HepG2 (cell line): Measurements from ENCODE around the gene WNT1. TPM values are rescaled to one million over a fixed set of nuclear protein-coding genes. Genes with fewer than 3 reads are reported as not detected.

Experiments used
- ATF6 ChIP-seq: sonication (generic); formaldehyde crosslinking; conservative IDR thresholded peaks from 2 replicates; pipeline ENCODE4 v1.4.0; 2020; ENCODE audit warnings: missing genetic modification reagents
- CREB3 ChIP-seq: sonication (generic); formaldehyde crosslinking; IDR thresholded peaks from 2 replicates; pipeline ENCODE4 v1.5.0; 2020; ENCODE audit warnings: missing genetic modification reagents
- DR1 ChIP-seq: sonication (generic); formaldehyde crosslinking; IDR thresholded peaks from 2 replicates; pipeline ENCODE4 v1.8.0; 2021; ENCODE audit warnings: mild to moderate bottlenecking, missing genetic modification reagents, inconsistent platforms
- FOSL1 ChIP-seq: sonication (generic); formaldehyde crosslinking; IDR thresholded peaks from 2 replicates; pipeline ENCODE4 v1.9.0; 2021; ENCODE audit warnings: missing genetic modification reagents, borderline replicate concordance
- HCFC1 ChIP-seq: fragments of 150-350 bp; IDR thresholded peaks from 2 replicates; pipeline ENCODE4 v1.6.1; 2014; ENCODE audit warnings: low read depth, low read length
- HNRNPUL1 ChIP-seq: fragments of 200-400 bp; formaldehyde crosslinking; IDR thresholded peaks from 2 replicates; pipeline ENCODE4 v1.6.1; 2017; ENCODE audit warnings: low read depth, mild to moderate bottlenecking, low read length, moderate library complexity
- MEF2D ChIP-seq: sonication (generic); formaldehyde crosslinking; IDR thresholded peaks from 2 replicates; pipeline ENCODE4 v1.5.1; 2020; ENCODE audit warnings: mild to moderate bottlenecking, missing genetic modification reagents
- MTA3 ChIP-seq: sonication (generic); formaldehyde crosslinking; IDR thresholded peaks from 2 replicates; pipeline ENCODE4 v1.4.0; 2020; ENCODE audit warnings: missing genetic modification reagents
- NFE2L2 ChIP-seq: fragments of 150-350 bp; IDR thresholded peaks from 2 replicates; pipeline ENCODE4 v1.6.1; 2014; ENCODE audit warnings: low read length
- PHF21A ChIP-seq: sonication (generic); formaldehyde crosslinking; IDR thresholded peaks from 2 replicates; pipeline ENCODE4 v1.5.0; 2020; ENCODE audit warnings: mild to moderate bottlenecking, missing genetic modification reagents
- SMARCC2 ChIP-seq: fragments of 450-650 bp; IDR thresholded peaks from 2 replicates; pipeline ENCODE4 v1.6.1; 2017; ENCODE audit warnings: antibody characterized with exemption, mild to moderate bottlenecking
- SMARCE1 ChIP-seq: fragments of 450-650 bp; IDR thresholded peaks from 2 replicates; pipeline ENCODE4 v1.6.1; 2017; ENCODE audit warnings: borderline replicate concordance
- SUZ12 ChIP-seq: fragments of 150-350 bp; IDR thresholded peaks from 2 replicates; pipeline ENCODE4 v1.6.1; 2014; ENCODE audit warnings: low read depth, low read length
- YY1 ChIP-seq: IDR thresholded peaks from 2 replicates; pipeline ENCODE4 v1.6.1; 2011; ENCODE audit warnings: low read length, low read depth, moderate library complexity, mild to moderate bottlenecking; ENCODE audit not compliant: insufficient read depth, insufficient replicate concordance
- ZFP41 ChIP-seq: sonication (generic); formaldehyde crosslinking; IDR thresholded peaks from 2 replicates; pipeline ENCODE4 v1.4.0; 2020; ENCODE audit warnings: mild to moderate bottlenecking, missing genetic modification reagents, borderline replicate concordance
- ZNF30 ChIP-seq: sonication (generic); formaldehyde crosslinking; IDR thresholded peaks from 2 replicates; pipeline ENCODE4 v1.5.0; 2020; ENCODE audit warnings: mild to moderate bottlenecking, missing genetic modification reagents
- ZNF432 ChIP-seq: sonication (generic); formaldehyde crosslinking; IDR thresholded peaks from 2 replicates; pipeline ENCODE4 v1.5.0; 2020; ENCODE audit warnings: missing genetic modification reagents, mild to moderate bottlenecking, borderline replicate concordance
- ZNF598 ChIP-seq: sonication (generic); formaldehyde crosslinking; IDR thresholded peaks from 2 replicates; pipeline ENCODE4 v1.5.1; 2020; ENCODE audit warnings: mild to moderate bottlenecking, missing genetic modification reagents, borderline replicate concordance
- ZNF691 ChIP-seq: sonication (generic); formaldehyde crosslinking; IDR thresholded peaks from 2 replicates; pipeline ENCODE4 v1.4.0; 2020; ENCODE audit warnings: missing genetic modification reagents, low read depth, mild to moderate bottlenecking, borderline replicate concordance
- ZNF879 ChIP-seq: sonication (generic); formaldehyde crosslinking; IDR thresholded peaks from 2 replicates; pipeline ENCODE4 v1.8.1; 2023; ENCODE audit warnings: missing genetic modification reagents
- ZNF883 ChIP-seq: sonication (generic); formaldehyde crosslinking; IDR thresholded peaks from 2 replicates; pipeline ENCODE4 v1.5.1; 2020; ENCODE audit warnings: mild to moderate bottlenecking, missing genetic modification reagents; ENCODE audit errors: not compliant biosample characterization
- polyA plus RNA-seq, 8 experiments: library from polyadenylated mRNA; depleted of rRNA in 3 of 8; stranded (reverse) in 7 of 8; unstranded in 1 of 8; fragments of >200 nt; fragmentation: Illumina TruSeq in 4 of 8; extraction: Trizol in 4 of 8; gene quantifications; 2 replicates each; pipeline versions ENCODE4 v1.2.1 to v1.2.3, GENCODE V29; 2011 to 2016; ENCODE audit warnings: low read depth in 4 of 8, missing spikeins in 1 of 8, mixed read lengths in 1 of 8; ENCODE audit not compliant: insufficient read depth in 1 of 8
- total RNA-seq, 5 experiments: library from RNA; depleted of rRNA; stranded (reverse); fragments of >200 nt; fragmentation: Illumina TruSeq; extraction: Trizol; gene quantifications; 2 replicates each; pipeline ENCODE4 v1.2.3, GENCODE V29; 2016; ENCODE audit warnings: low read depth in 1 of 5

Gene WNT1
- total and polyA plus RNA-seq, 2 of the 13 experiments (the other 11 are each of a cell fraction or from before 2014, with no cell fraction given), result not detected

GRCh38 chr12:49018261-49019119, 40.4 kb downstream of the WNT1 start, which contains the start of gene PRKAG1 (continued):
- TF ChIP-seq ATF6 (CRISPR knock-in tag), result no peak
- no peak for TF ChIP-seq ZNF30 (CRISPR knock-in tag)
- peak; percentile 47; the same call in 1 of the 2 replicates for TF ChIP-seq HCFC1
- TF ChIP-seq ZNF883, result no peak
- TF ChIP-seq MTA3, result no peak
- TF ChIP-seq ZFP41, result peak; percentile 80; the same call in 1 of the 2 replicates
- TF ChIP-seq MEF2D (CRISPR knock-in tag), result peak; percentile 53; the same call in 1 of the 2 replicates
- no peak for TF ChIP-seq HNRNPUL1
- TF ChIP-seq SMARCC2, result no peak
- TF ChIP-seq NFE2L2, result no peak
- TF ChIP-seq ZNF432 (CRISPR knock-in tag), result no peak
- no peak for TF ChIP-seq SUZ12
- TF ChIP-seq CREB3 (CRISPR knock-in tag), result no peak
- TF ChIP-seq ZNF879 (CRISPR knock-in tag), result peak; percentile 72; the same call in 1 of the 2 replicates
- TF ChIP-seq ZNF691, result peak; percentile 27; the same call in 1 of the 2 replicates
- TF ChIP-seq FOSL1 (CRISPR knock-in tag), result no peak
- peak; percentile 86 for TF ChIP-seq YY1
- TF ChIP-seq ZNF598, result no peak
- no peak for TF ChIP-seq SMARCE1
- no peak; the same call in 1 of the 2 replicates for TF ChIP-seq PHF21A (CRISPR knock-in tag)
- TF ChIP-seq DR1 (CRISPR knock-in tag), result peak; percentile 53
